PC-9 (cell line): ENCODE measurements around the gene CPN2. TPM values are rescaled to one million over a fixed set of nuclear protein-coding genes. Genes with fewer than 3 reads are reported as not detected.

ENCODE experiments used
- BruUV-seq: library from RNA; stranded (reverse); fragments of 400-500 nt; replicated peaks from 2 replicates; lab custom pipeline; 2021; lab: Mats Ljungman, UMichigan
- CTCF ChIA-PET: fragments of 300-600 bp; sonication (Branson Sonifier 250); formaldehyde crosslinking; loops from one replicate; lab custom pipeline; 2022; ENCODE audit warnings: antibody characterized with exemption; lab: Charles Lee
- POLR2A ChIA-PET: fragments of 300-600 bp; sonication (Branson Sonifier 250); formaldehyde crosslinking; loops from one replicate; lab custom pipeline; 2022; ENCODE audit warnings: antibody characterized with exemption; ENCODE audit not compliant: unreplicated experiment; lab: Charles Lee
- DNase-seq, 2 experiments: peaks; one replicate each; pipeline versions ENCODE4 v3.0.0 to v3.0.0-alpha.2; 2015 to 2022; ENCODE audit warnings: mixed read lengths in 1 of 2
- H2AFZ ChIP-seq: fragments of 200-600 bp; sonication (generic); 2 replicates; pipeline ENCODE4 v1.8.1; 2017; ENCODE audit warnings: antibody characterized with exemption
- H3F3A ChIP-seq: fragments of 200-600 bp; sonication (generic); 2 replicates; pipeline ENCODE4 v1.8.1; 2017; ENCODE audit warnings: antibody characterized with exemption, mild to moderate bottlenecking, low read depth; ENCODE audit not compliant: insufficient read depth
- H3K27ac ChIP-seq: fragments of 200-600 bp; sonication (generic); 2 replicates; pipeline ENCODE4 v1.6.1; 2016; ENCODE audit warnings: mixed run types
- H3K27me3 ChIP-seq: fragments of 200-600 bp; sonication (generic); 2 replicates; pipeline ENCODE4 v1.6.1; 2016; ENCODE audit warnings: low read depth, mixed run types; ENCODE audit not compliant: insufficient read depth
- H3K36me3 ChIP-seq: fragments of 200-600 bp; sonication (generic); 2 replicates; pipeline ENCODE4 v1.6.1; 2016; ENCODE audit warnings: low read depth, mixed run types
- H3K4me1 ChIP-seq: fragments of 200-600 bp; sonication (generic); replicated peaks from 2 replicates; pipeline ENCODE4 v1.6.1; 2016; ENCODE audit warnings: mixed run types; ENCODE audit not compliant: insufficient read depth
- H3K4me2 ChIP-seq: fragments of 200-600 bp; sonication (generic); 2 replicates; pipeline ENCODE4 v1.6.1; 2017; ENCODE audit warnings: mixed run types
- H3K4me3 ChIP-seq: fragments of 200-600 bp; sonication (generic); 2 replicates; pipeline ENCODE4 v1.6.1; 2016; ENCODE audit warnings: mixed run types
- H3K79me2 ChIP-seq: fragments of 200-600 bp; sonication (generic); 2 replicates; pipeline ENCODE4 v1.6.1; 2017; ENCODE audit warnings: low read depth, mixed run types
- H3K9me2 ChIP-seq: fragments of 200-600 bp; sonication (generic); 2 replicates; pipeline ENCODE4 v1.8.1; 2017; ENCODE audit warnings: mild to moderate bottlenecking; ENCODE audit not compliant: insufficient read depth
- H3K9me3 ChIP-seq: fragments of 200-600 bp; sonication (generic); 2 replicates; pipeline ENCODE4 v1.8.1; 2016; ENCODE audit warnings: low read depth; ENCODE audit not compliant: insufficient read depth
- H4K20me1 ChIP-seq: fragments of 200-600 bp; sonication (generic); 2 replicates; pipeline ENCODE4 v1.8.1; 2017; ENCODE audit not compliant: insufficient read depth
- CTCF ChIP-seq: fragments of 200-600 bp; sonication (generic); conservative IDR thresholded peaks from 2 replicates; pipeline ENCODE4 v1.6.1; 2017; ENCODE audit warnings: mixed run types, antibody characterized with exemption, mild to moderate bottlenecking, moderate library complexity
- EZH2 ChIP-seq: fragments of 200-600 bp; sonication (generic); IDR thresholded peaks from 2 replicates; pipeline ENCODE4 v1.8.0; 2017; ENCODE audit warnings: antibody characterized with exemption, low read depth
- intact Hi-C: fragments of 100-400 bp; cut with micrococcal nuclease; formaldehyde crosslinking; loops from one replicate; pipeline ENCODE4 v1.10.0; 2022; ENCODE audit not compliant: unreplicated experiment
- total RNA-seq: library from RNA; stranded (reverse); gene quantifications from 2 replicates; pipeline ENCODE4 v1.2.3, GENCODE V29; 2021

Gene CPN2
- total RNA-seq, 1 experiment from 2014 or later, result not detected

- H3K36me3 ChIP-seq, result peaks cover 32% of the 10 kb centered on the region
- BruUV-seq, result no TSS peak
- peak overlapping the region; percentile 86 for H3K4me2 ChIP-seq
- peak overlapping the region; percentile 74; the same call in 1 of the 2 replicates for H3K4me3 ChIP-seq
- peaks cover 41% of the 10 kb centered on the region for H3K79me2 ChIP-seq
- CTCF ChIA-PET, result no interaction called here
- no peak overlapping the region for H2AFZ ChIP-seq
- peaks cover 24% of the 10 kb centered on the region for H3K9me3 ChIP-seq
- intact Hi-C loops, result loop anchor here (5.0 kb wide), 2 partner anchors 248 to 728 kb away; partner anchors contain the start of gene OPA1
- no peaks in the 10 kb centered on the region for H3K27me3 ChIP-seq
- no peak for DNase-seq
- POLR2A ChIA-PET, result interaction anchor here (0.6 kb wide), 1 partner anchor 564 kb away, joined by 4 read pairs; no protein-coding TSS in a partner anchor
- H4K20me1 ChIP-seq, result no peaks in the 10 kb centered on the region
- no peaks in the 10 kb centered on the region for H3K9me2 ChIP-seq
- peaks cover 49% of the 10 kb centered on the region for H3K4me1 ChIP-seq
- H3K27ac ChIP-seq, result no peak overlapping the region
- H3F3A ChIP-seq, result peaks cover 71% of the 10 kb centered on the region
- TF ChIP-seq CTCF, result no peak
- no peak for TF ChIP-seq EZH2
Measured at GRCh38 chr3:194320100-194320499, 31.0 kb downstream of the CPN2 start.

DNA sequence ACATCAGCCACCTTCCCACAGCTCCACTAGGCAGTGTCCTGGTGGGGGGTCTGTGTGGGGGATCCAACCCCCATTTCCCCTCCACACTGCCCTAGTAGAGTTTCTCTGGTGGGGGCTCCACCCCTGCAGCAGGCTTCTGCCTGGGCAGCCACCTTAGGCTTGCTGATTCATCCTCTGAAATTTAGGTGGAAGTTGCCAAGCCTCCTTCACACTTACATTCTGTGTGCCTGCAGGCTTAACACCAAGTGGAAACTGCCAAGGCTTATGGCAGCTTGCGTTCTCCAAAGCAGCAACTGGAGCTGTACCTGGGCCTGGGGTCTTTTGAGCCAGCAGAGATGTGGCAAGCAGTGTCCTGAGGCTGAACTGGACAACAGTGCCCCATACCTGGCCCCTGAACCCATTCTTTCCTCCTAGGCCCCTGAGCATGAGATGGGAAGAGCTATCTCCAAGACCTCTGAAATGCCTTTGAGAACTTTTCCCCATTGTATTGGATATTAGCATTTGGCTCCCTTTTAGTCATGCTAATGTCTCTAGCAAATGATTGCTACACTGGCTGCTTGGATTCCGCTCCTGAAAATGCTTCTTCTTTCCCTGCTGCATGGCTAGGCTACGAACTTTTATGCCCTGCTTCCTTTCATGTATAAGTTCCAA lies 32.5 kb downstream of the CPN2 start:
- Histone ChIP-seq H2AFZ (no peak overlapping the region), H3K9me2 (no peaks in the 10 kb centered on the region), H4K20me1 (no peaks in the 10 kb centered on the region), H3F3A (peaks cover 59% of the 10 kb centered on the region), H3K27ac (no peak overlapping the region), H3K9me3 (peaks cover 24% of the 10 kb centered on the region), H3K4me1 (peaks cover 51% of the 10 kb centered on the region), H3K79me2 (peaks cover 41% of the 10 kb centered on the region), H3K4me2 (no peak overlapping the region), H3K27me3 (no peaks in the 10 kb centered on the region), H3K36me3 (peaks cover 32% of the 10 kb centered on the region), H3K4me3 (no peak overlapping the region)
- BruUV-seq, result no TSS peak
- TF ChIP-seq CTCF (no peak), EZH2 (no peak)
- intact Hi-C loops, result loop anchor here (5.0 to 10.0 kb wide), 2 partner anchors 376 to 854 kb away; no protein-coding TSS in a partner anchor
- CTCF ChIA-PET, result interaction anchor here (0.5 kb wide), 1 partner anchor 183 kb away, joined by 4 read pairs; the partner anchor contains the start of gene HES1
- POLR2A ChIA-PET, result interaction anchor here (0.6 kb wide), 1 partner anchor 177 kb away, joined by 8 read pairs; no protein-coding TSS in a partner anchor
- DNase-seq, result no peak

DNA sequence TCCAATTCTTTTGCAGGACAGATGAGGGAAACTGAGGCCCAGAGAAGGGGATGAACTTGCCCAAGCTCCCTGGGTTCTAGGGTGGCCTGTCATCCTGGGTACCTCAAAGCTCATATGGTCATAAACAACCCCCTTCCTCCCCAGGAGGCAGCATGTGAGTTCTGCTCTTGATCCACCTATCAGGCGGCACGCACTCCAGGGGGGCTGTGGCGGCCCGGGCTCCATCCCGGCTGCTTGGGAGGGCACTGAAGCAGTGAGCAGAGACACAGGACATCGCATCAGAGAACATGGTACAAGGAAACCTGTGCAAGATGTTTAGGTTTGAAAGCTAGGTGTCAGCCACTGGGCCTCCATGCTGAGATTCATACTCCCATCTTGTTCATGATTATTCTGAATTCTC lies 34.2 kb downstream of the CPN2 start:
- Histone ChIP-seq H3K9me3 (peaks cover 24% of the 10 kb centered on the region), H4K20me1 (no peaks in the 10 kb centered on the region), H3K27me3 (no peaks in the 10 kb centered on the region), H3K27ac (no peak overlapping the region), H3K4me3 (no peak overlapping the region), H3K4me1 (peaks cover 43% of the 10 kb centered on the region), H3F3A (peaks cover 45% of the 10 kb centered on the region), H2AFZ (no peak overlapping the region), H3K36me3 (peaks cover 32% of the 10 kb centered on the region), H3K4me2 (no peak overlapping the region), H3K9me2 (no peaks in the 10 kb centered on the region), H3K79me2 (peaks cover 38% of the 10 kb centered on the region)
- CTCF ChIA-PET, result interaction anchor here (1.9 kb wide), 1 partner anchor 175 kb away, joined by 18 read pairs; no protein-coding TSS in a partner anchor
- BruUV-seq, result no TSS peak
- no peak for TF ChIP-seq CTCF
- no peak for TF ChIP-seq EZH2
- no peak for DNase-seq
- intact Hi-C loops, result loop anchor here (5.0 to 10.0 kb wide), 2 partner anchors 375 to 852 kb away; no protein-coding TSS in a partner anchor
- POLR2A ChIA-PET, result no interaction called here
